ENCODE measurements around the gene THSD1. TPM values are rescaled to one million over a fixed set of nuclear protein-coding genes. Genes with fewer than 3 reads are reported as not detected.

THSD1 gene
- total and polyA plus RNA-seq, 2 donors from 2014 or later = 2.2 to 6.4 TPM

GRCh38 chr13:52383366-52383765 is 22.6 kb downstream of the THSD1 start:
- TF ChIP-seq, protein P1, sequence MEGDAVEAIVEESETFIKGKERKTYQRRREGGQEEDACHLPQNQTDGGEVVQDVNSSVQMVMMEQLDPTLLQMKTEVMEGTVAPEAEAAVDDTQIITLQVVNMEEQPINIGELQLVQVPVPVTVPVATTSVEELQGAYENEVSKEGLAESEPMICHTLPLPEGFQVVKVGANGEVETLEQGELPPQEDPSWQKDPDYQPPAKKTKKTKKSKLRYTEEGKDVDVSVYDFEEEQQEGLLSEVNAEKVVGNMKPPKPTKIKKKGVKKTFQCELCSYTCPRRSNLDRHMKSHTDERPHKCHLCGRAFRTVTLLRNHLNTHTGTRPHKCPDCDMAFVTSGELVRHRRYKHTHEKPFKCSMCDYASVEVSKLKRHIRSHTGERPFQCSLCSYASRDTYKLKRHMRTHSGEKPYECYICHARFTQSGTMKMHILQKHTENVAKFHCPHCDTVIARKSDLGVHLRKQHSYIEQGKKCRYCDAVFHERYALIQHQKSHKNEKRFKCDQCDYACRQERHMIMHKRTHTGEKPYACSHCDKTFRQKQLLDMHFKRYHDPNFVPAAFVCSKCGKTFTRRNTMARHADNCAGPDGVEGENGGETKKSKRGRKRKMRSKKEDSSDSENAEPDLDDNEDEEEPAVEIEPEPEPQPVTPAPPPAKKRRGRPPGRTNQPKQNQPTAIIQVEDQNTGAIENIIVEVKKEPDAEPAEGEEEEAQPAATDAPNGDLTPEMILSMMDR (IDR thresholded peaks at IDR 0.05; ENCODE audit: borderline replicate concordance, extremely low read depth, insufficient read depth) = no peak
- intact Hi-C loops (cut with DNase I) = no loop called here
- no peak overlapping the region for H3K27ac ChIP-seq (ENCODE audit: low read depth in 2 of 2, low read length in 2 of 2)
- no peak overlapping the region for H3K4me3 ChIP-seq (ENCODE audit: low read length in 3 of 3)
- H3K9ac ChIP-seq (ENCODE audit: low read length in 3 of 3) = no peak overlapping the region
- no peaks in the 10 kb centered on the region for H3K27me3 ChIP-seq (ENCODE audit: control insufficient read depth, insufficient read depth, low read length)
- no peaks in the 10 kb centered on the region for H3K4me1 ChIP-seq (ENCODE audit: control insufficient read depth in 2 of 3, insufficient read depth in 2 of 3, low read depth in 1 of 3, low read length in 3 of 3)
- no peaks in the 10 kb centered on the region for H3K36me3 ChIP-seq (ENCODE audit: control insufficient read depth in 2 of 3, insufficient read depth in 3 of 3, low read length in 3 of 3)
- FAIRE-seq = no peak
- H3K9me3 ChIP-seq (ENCODE audit: control insufficient read depth in 2 of 3, insufficient read depth in 1 of 3, low read length in 3 of 3) = no peaks in the 10 kb centered on the region
- DNase-seq = no peak

GRCh38 chr13:52378312-52378711 is 27.7 kb downstream of the THSD1 start:
- no peak overlapping the region for H3K27ac ChIP-seq (ENCODE audit: low read depth in 2 of 2, low read length in 2 of 2)
- H3K4me3 ChIP-seq (ENCODE audit: low read length in 3 of 3) = no peak overlapping the region
- FAIRE-seq (no peak), DNase-seq (no peak)
- H3K27me3 ChIP-seq (ENCODE audit: control insufficient read depth, insufficient read depth, low read length) = no peaks in the 10 kb centered on the region
- no peak overlapping the region for H3K9ac ChIP-seq (ENCODE audit: low read length in 3 of 3)
- intact Hi-C loops (cut with DNase I) = no loop called here
- no peaks in the 10 kb centered on the region for H3K9me3 ChIP-seq (ENCODE audit: control insufficient read depth in 2 of 3, insufficient read depth in 1 of 3, low read length in 3 of 3)
- no peaks in the 10 kb centered on the region for H3K4me1 ChIP-seq (ENCODE audit: control insufficient read depth in 2 of 3, insufficient read depth in 2 of 3, low read depth in 1 of 3, low read length in 3 of 3)
- TF ChIP-seq, protein P1 (IDR thresholded peaks at IDR 0.05; ENCODE audit: borderline replicate concordance, extremely low read depth, insufficient read depth) = no peak
- no peaks in the 10 kb centered on the region for H3K36me3 ChIP-seq (ENCODE audit: control insufficient read depth in 2 of 3, insufficient read depth in 3 of 3, low read length in 3 of 3)

DNA sequence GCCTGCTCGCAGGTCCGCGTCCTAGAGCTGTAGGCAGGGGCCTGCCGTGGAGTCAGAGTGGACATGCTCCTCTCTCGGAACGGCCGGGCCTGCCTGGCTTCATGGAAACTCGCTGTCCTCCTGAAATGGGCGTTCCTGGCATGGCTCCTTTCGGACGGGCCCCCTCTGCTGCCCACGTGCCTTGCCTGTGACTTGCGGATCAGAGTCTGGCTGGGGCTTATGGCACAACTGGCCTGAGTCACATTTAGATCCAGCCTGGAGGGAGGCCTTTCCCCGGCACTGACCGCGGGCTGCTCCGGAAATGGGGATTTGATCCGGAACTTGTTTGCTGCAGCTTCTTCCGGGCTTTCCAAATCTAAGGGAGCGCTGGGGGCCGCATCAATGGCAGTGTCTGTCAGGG is 28.1 kb downstream of the THSD1 start:
- TF ChIP-seq, protein P1 (IDR thresholded peaks at IDR 0.05; ENCODE audit: borderline replicate concordance, extremely low read depth, insufficient read depth) = no peak
- Histone ChIP-seq H3K27ac (ENCODE audit: low read depth in 2 of 2, low read length in 2 of 2) (no peak overlapping the region), H3K9me3 (ENCODE audit: control insufficient read depth in 2 of 3, insufficient read depth in 1 of 3, low read length in 3 of 3) (no peaks in the 10 kb centered on the region), H3K4me1 (ENCODE audit: control insufficient read depth in 2 of 3, insufficient read depth in 2 of 3, low read depth in 1 of 3, low read length in 3 of 3) (no peaks in the 10 kb centered on the region), H3K27me3 (ENCODE audit: control insufficient read depth, insufficient read depth, low read length) (no peaks in the 10 kb centered on the region), H3K4me3 (ENCODE audit: low read length in 3 of 3) (no peak overlapping the region), H3K9ac (ENCODE audit: low read length in 3 of 3) (no peak overlapping the region), H3K36me3 (ENCODE audit: control insufficient read depth in 2 of 3, insufficient read depth in 3 of 3, low read length in 3 of 3) (no peaks in the 10 kb centered on the region)
- FAIRE-seq = no peak
- peak in 1 of 5 donors; percentile 74 for DNase-seq
- intact Hi-C loops (cut with DNase I) = no loop called here

DNA sequence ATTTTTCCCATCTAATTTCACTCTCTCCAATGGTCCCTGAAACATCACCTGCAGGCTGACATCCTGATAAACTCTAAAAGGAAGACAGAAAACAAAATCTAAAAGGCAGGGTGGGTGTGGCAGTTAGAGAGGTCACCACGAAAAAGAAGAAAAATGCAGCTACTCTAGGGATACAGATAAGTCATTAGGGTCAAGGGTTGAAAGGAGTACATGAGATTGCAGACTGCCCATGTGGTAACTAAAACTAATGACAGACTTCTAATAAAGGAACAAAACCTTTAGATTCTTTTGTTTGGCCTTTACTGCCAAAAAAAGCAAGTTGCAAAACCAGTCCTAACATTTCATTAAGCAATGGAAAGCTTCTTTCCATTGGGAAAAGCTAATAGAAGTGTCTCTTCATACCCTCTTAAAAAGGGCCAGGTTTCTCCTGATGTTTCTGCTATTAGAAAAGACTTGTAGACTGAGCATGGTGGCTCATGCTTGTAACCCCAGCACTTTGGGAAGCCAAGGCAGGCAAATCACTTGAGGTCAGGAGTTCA is 31.0 kb downstream of the THSD1 start:
- no peak for DNase-seq
- no peak for FAIRE-seq
- Histone ChIP-seq H3K27ac (ENCODE audit: low read depth in 2 of 2, low read length in 2 of 2) (no peak overlapping the region), H3K9me3 (ENCODE audit: control insufficient read depth in 2 of 3, insufficient read depth in 1 of 3, low read length in 3 of 3) (no peaks in the 10 kb centered on the region), H3K4me3 (ENCODE audit: low read length in 3 of 3) (no peak overlapping the region), H3K9ac (ENCODE audit: low read length in 3 of 3) (no peak overlapping the region), H3K27me3 (ENCODE audit: control insufficient read depth, insufficient read depth, low read length) (no peaks in the 10 kb centered on the region), H3K4me1 (ENCODE audit: control insufficient read depth in 2 of 3, insufficient read depth in 2 of 3, low read depth in 1 of 3, low read length in 3 of 3) (no peaks in the 10 kb centered on the region), H3K36me3 (ENCODE audit: control insufficient read depth in 2 of 3, insufficient read depth in 3 of 3, low read length in 3 of 3) (no peaks in the 10 kb centered on the region)
- TF ChIP-seq, protein P1 (IDR thresholded peaks at IDR 0.05; ENCODE audit: borderline replicate concordance, extremely low read depth, insufficient read depth) = no peak
- intact Hi-C loops (cut with DNase I) = no loop called here

All from kidney (tissue), 14 donors.